Suppressor macrophage treated with lipopolysaccharide for 4 hours (primary cell): ENCODE measurements around the gene CLDN20.
"Not testable (repeated sequence)": the region's sequence is repeated elsewhere in the genome, so short reads cannot be mapped to it uniquely, and the experiment has no call there.

Source experiments
- DNase-seq: peaks from one replicate; pipeline ENCODE4 v3.0.0-alpha.2; 2020

Gene CLDN20

GRCh38 chr6:155271145-155271544 lies 7.3 kb downstream of the CLDN20 start:
- no peak for DNase-seq

- DNase-seq = no peak
These were observed 8.8 kb downstream of the CLDN20 start for GRCh38 chr6:155272353-155273232.

DNA sequence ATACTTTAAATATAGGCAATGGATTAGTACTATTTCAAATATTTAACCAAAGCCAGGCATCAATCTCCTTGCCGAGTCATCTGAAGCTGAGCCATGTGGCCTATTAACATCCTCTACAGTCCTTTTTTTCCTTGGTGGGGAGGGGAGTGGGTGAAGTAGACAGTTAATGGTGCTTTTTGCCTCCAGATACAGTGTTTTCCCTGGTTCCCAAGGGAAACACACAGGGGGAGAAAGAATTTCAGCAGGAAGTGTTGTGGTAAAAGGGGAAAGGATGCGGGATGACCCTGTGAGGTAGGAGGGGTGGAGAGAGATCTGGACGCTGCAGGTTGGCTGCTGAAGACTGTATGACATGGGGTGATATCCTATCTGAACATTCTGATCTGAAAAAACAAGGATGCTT lies 9.6 kb downstream of the CLDN20 start:
- DNase-seq = no peak

- no peak for DNase-seq
These were observed 10.3 kb downstream of the CLDN20 start for GRCh38 chr6:155274106-155274505.

DNA sequence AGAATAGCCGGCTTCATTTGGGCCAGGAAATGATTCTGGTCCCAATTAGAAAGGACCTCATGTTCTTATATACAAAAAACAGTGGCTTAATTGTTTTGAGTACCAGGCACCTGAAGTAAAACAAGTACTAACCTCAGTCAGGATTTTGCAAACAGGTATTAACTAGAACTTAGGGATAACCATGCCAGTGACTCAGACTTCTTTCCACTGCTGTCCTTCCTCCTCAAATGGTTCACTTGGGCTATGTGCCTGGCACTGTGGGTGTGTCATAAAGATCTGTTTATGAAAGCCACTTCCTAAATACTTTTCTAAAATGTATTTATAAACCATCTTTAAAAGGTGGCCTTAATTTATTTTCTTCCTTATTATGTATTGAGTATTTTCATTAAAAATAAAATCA lies 10.7 kb downstream of the CLDN20 start:
- no peak for DNase-seq

GRCh38 chr6:155275808-155276480 lies 12.1 kb downstream of the CLDN20 start:
- no peak for DNase-seq

- no peak for DNase-seq
These were observed 12.8 kb downstream of the CLDN20 start for GRCh38 chr6:155276638-155277037.

DNA sequence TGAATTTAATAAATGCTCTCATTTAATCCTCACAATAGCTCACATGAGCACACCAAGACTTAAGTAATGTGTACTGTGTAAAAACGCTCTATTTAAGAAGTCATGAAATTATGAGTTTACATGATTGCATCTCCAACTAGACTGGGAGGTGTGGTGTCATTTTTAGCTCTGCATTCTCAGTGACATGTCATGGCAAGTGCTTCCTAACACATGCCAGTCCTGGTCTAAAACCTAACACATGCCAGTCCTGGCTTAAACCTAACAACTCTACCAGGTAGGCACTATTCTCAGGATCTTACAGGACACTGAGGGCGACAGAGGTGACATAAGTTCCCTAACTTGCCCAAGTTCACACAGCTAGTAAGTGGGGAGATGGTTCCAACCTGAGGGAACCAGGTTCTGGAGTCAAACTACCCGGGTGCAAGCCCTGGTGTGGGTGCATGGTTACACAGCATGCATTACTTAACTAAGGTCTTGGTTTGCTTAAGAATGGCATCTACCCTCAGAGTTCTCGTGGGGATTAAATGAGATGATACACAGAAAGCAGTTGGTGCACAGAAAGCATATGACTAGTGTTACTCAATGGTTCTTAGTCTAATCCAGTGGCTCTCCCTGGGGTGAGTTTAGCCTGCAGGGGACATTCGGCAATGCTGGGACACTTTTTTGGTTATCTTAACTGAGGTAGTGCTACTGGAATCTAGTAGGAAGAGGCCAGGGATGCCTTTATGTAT lies 14.7 kb downstream of the CLDN20 start:
- no peak for DNase-seq

- DNase-seq = no peak
These were observed 21.0 kb downstream of the CLDN20 start for GRCh38 chr6:155284775-155285174.

DNA sequence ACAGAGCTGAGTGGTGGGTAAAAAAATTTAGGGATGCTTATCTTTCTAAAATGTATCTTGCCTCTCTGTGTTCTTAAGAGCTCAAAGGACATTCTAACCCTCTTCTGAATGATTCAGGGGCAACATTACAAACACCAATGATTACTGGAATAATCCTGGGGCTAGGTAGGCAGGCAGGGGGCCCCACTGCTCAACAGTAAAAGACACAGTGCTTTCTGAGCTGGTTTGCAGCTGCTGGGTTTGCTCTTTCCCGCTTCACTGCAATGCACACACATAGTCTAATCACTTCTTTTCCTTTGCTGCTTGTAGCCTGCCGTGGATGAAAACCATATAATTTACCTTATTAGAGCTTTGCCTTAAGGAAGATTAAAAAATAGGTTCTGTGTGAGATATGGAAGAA lies 23.9 kb downstream of the CLDN20 start:
- no peak for DNase-seq

GRCh38 chr6:155290491-155290890 lies 26.7 kb downstream of the CLDN20 start:
- DNase-seq = no peak

- no peak for DNase-seq
These were observed 27.5 kb downstream of the CLDN20 start for GRCh38 chr6:155291291-155291690.

DNA sequence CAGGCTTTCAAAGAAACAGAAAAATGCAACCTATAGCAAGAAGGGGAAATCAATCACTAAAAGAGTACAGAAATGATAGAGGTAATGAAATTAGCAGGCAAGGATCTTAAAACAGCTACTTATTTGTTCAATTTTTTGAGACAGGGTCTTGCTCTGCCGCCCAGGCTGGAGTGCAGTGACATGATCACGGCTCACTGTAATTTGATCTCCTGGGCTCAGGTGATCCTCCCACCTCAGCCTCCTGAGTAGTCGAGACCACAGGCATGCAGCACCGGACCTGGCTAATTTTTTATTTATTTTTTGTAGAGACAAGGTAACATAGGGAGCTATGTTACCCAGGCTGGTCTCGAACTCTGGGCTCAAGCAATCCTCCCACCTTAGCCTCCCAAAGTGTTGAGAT lies 28.9 kb downstream of the CLDN20 start:
- DNase-seq = no peak

GRCh38 chr6:155297669-155298068 lies 33.9 kb downstream of the CLDN20 start:
- no peak for DNase-seq

GRCh38 chr6:155301867-155302266 lies 38.1 kb downstream of the CLDN20 start:
- no peak for DNase-seq

- DNase-seq = no peak
These were observed 39.6 kb downstream of the CLDN20 start for GRCh38 chr6:155303361-155303870.

GRCh38 chr6:155306958-155307357 lies 43.1 kb downstream of the CLDN20 start:
- DNase-seq = no peak

- no peak for DNase-seq
These were observed 45.3 kb downstream of the CLDN20 start for GRCh38 chr6:155309150-155309549.

DNA sequence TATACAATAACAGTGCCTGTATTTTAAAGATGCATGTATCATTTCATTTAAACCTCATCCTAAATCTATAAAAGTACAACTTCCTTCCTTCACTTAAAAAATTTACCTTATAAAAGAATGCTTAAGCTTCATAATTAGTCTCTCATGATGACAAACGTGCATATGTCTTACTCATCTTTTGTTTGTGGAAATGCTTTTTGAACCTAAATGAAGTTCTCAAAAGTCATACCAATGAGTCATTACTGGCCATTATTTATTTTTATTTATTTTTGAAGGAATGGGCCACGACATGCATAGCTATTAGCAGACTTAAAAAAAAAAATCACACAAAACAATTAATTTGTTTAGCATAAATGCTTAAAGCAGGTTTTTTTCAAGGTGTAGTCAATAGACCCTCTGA lies 46.8 kb downstream of the CLDN20 start:
- no peak for DNase-seq

DNA sequence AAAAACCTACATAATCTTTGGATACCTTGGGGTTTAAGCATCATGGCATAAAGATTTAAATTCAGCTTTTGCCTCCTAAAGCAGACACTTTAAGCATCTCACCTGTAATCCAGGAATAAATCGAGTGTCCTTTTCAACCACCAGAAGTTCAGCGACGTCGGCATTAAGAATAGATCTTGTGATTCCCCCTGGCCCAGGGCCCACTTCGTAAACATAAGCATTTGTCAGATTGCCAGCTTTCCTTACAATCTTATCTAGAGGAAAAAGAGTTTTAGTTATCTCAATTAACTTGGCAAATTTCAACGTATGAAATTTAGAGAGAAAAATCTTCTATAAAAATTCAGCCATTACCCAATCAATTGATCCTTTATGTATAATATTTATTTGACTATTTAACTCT lies 47.3 kb downstream of the CLDN20 start:
- no peak for DNase-seq

- no peak for DNase-seq
These were observed 47.8 kb downstream of the CLDN20 start for GRCh38 chr6:155311583-155311982.

- DNase-seq = not testable (repeated sequence)
These were observed 49.1 kb downstream of the CLDN20 start for GRCh38 chr6:155312950-155313349.

DNA sequence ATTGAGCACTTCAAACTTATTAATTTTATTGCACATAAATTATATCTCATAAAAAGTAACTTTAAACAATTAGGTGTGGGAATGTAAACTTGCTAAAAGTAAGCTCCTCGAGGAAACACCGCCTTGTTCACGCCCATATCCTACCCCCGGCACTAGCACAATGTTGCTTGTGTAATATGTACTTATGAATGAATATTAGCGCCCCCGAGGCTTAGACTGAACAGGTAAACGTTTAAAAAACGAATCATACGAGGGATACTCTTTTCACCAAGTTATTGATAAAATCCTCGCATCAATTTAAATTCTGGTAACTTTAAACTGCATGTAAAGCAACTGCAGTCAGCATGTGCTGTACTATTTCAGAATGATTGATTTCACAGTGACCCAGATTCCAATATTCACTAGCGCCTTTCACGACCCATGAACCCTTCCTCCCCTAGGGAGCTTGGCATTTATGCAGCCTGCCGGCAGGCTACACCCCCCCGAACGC lies 49.8 kb downstream of the CLDN20 start:
- DNase-seq = no peak
